ENCODE results near the gene FERMT1. TPM values are rescaled to one million over a fixed set of nuclear protein-coding genes. Genes with fewer than 3 reads are reported as not detected.

FERMT1 gene
- total and polyA plus RNA-seq, 2 of the 4 experiments (the other 2 are of a cell fraction): 1.8 to 2.3 TPM

DNA sequence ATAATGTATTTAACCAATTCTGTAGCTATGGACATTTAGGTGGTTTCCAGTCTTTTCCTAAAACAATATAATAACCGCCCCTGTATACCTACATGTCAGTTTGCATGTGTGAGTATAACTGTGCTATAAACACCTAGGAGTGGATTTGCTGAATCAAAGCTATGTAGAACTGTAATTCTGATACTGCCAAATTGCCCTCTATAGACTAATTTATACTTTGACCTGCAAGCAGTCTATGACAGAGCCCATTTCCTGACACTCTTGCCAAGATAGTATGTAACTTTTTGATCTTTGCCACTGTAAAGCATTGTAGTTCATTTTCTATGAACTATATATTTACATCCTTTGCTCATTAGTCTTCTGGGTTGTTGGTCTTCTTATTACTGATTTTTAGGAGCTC, 19.5 kb downstream of the FERMT1 start:
- Histone ChIP-seq H3K9me3 (ENCODE audit: control insufficient read depth, insufficient read depth, low read length) (no peaks in the 10 kb centered on the region), H3K9me1 (ENCODE audit: insufficient read depth, low read length) (no peaks in the 10 kb centered on the region), H4K20me1 (ENCODE audit: insufficient read depth, low read length) (no peaks in the 10 kb centered on the region), H3K36me3 (ENCODE audit: control insufficient read depth, insufficient read depth, low read length) (no peaks in the 10 kb centered on the region), H2AK9ac (replicated peaks; ENCODE audit: low read depth, low read length, poor library complexity) (no peak overlapping the region), H3K18ac (ENCODE audit: low read depth, low read length) (no peak overlapping the region), H3K23ac (ENCODE audit: low read depth, low read length) (no peak overlapping the region), H3K9ac (ENCODE audit: low read depth, low read length) (no peak overlapping the region), H3K4me3 (ENCODE audit: insufficient read depth, low read depth, low read length) (no peak overlapping the region), H3K14ac (replicated peaks; ENCODE audit: low read depth, low read length) (no peak overlapping the region), H3K79me1 (ENCODE audit: low read depth in 1 of 2, low read length in 2 of 2) (no peaks in the 10 kb centered on the region), H3K4ac (ENCODE audit: low read depth, low read length) (no peak overlapping the region), H3K4me2 (ENCODE audit: low read depth, low read length) (no peak overlapping the region), H2BK120ac (ENCODE audit: low read depth, low read length) (no peak overlapping the region), H4K5ac (ENCODE audit: low read depth, low read length) (no peak overlapping the region), H2AFZ (replicated peaks; ENCODE audit: low read length, poor library complexity) (no peak overlapping the region), H2BK15ac (ENCODE audit: low read depth, low read length) (no peak overlapping the region), H3K4me1 (ENCODE audit: control insufficient read depth, insufficient read depth, low read length) (no peaks in the 10 kb centered on the region), H2BK20ac (ENCODE audit: low read depth, low read length) (no peak overlapping the region), H3K27me3 (ENCODE audit: control insufficient read depth, insufficient read depth, low read length) (no peaks in the 10 kb centered on the region), H4K91ac (ENCODE audit: insufficient read depth, low read depth, low read length) (no peak overlapping the region), H2BK5ac (ENCODE audit: low read depth, low read length, poor library complexity, severe bottlenecking) (no peak overlapping the region), H3K56ac (ENCODE audit: extremely low read depth, insufficient read depth, low read length) (no peak overlapping the region), H2AK5ac (ENCODE audit: low read depth, low read length) (no peak overlapping the region), H3K27ac (ENCODE audit: insufficient read depth, low read length) (no peak overlapping the region), H4K8ac (ENCODE audit: low read depth in 2 of 2, low read length in 2 of 2) (no peak overlapping the region)
- BruUV-seq (replicated peaks): no TSS peak
- no CpG with 5 or more reads among the region's 1 CpG for WGBS, 2 experiments (ENCODE audit: extremely low coverage in 2 of 2, insufficient read length in 1 of 2)
- DNase-seq: no peak
- ATAC-seq (ENCODE audit: low read depth): no peak
- dilution Hi-C loops (cut with HindIII; ENCODE audit: low sequenced_read_pairs, unreplicated experiment) (no loop called here), intact Hi-C loops (cut with micrococcal nuclease) (no loop called here), in situ Hi-C loops (cut with MboI; ENCODE audit: low sequenced_read_pairs) (no loop called here)
- POLR2A ChIA-PET (ENCODE audit: unreplicated experiment): no interaction called here
- TF ChIP-seq RFX5 (IDR thresholded peaks at IDR 0.05; ENCODE audit: low read depth, low read length) (no peak), CHD1 (IDR thresholded peaks at IDR 0.05; ENCODE audit: low read depth, low read length) (no peak), RAD21 (IDR thresholded peaks at IDR 0.05; ENCODE audit: low read length) (no peak), FOS (IDR thresholded peaks at IDR 0.05; ENCODE audit: low read depth, low read length) (no peak), NFE2L2 (IDR thresholded peaks at IDR 0.05; ENCODE audit: low read depth, low read length) (no peak)
- CTCF ChIA-PET: no interaction called here
